Measurements from ENCODE around the gene NAV1. TPM values are rescaled to one million over a fixed set of nuclear protein-coding genes. Genes with fewer than 3 reads are reported as not detected.

The NAV1 gene
- total and polyA plus RNA-seq, 2 of the 8 experiments (the other 6 are each of a cell fraction or from before 2014, with no cell fraction given), result 9.9 to 42.7 TPM

GRCh38 chr1:201587729-201588128 lies 48.8 kb downstream of the NAV1 start:
- no peak for DNase-seq (ENCODE audit: low read depth in 1 of 2, low spot score in 2 of 2)
- no peak overlapping the region for H2BK120ac ChIP-seq (replicated peaks; ENCODE audit: low read depth, low read length)
- H3K79me2 ChIP-seq (ENCODE audit: control insufficient read depth in 1 of 2, insufficient read depth in 2 of 2, low read length in 2 of 2), result no peaks in the 10 kb centered on the region
- H3K4me3 ChIP-seq (ENCODE audit: extremely low read depth in 1 of 4, insufficient read depth in 2 of 4, low read depth in 3 of 4, low read length in 4 of 4), result no peak overlapping the region
- no peak overlapping the region for H3K56ac ChIP-seq (replicated peaks; ENCODE audit: insufficient read length, low read depth, low read length)
- FAIRE-seq, result no peak
- no peaks in the 10 kb centered on the region for H3K27me3 ChIP-seq (replicated peaks in 1 of 4; ENCODE audit: control insufficient read depth in 3 of 4, extremely low read depth in 1 of 4, insufficient read depth in 3 of 4, low read length in 3 of 4)
- POLR2A ChIA-PET (ENCODE audit: partially characterized antibody), result no interaction called here
- no peak overlapping the region for H3K9ac ChIP-seq (replicated peaks in 1 of 4; ENCODE audit: extremely low read depth in 1 of 4, low read depth in 3 of 4, low read length in 3 of 4)
- H2BK5ac ChIP-seq (ENCODE audit: low read depth, low read length), result no peak overlapping the region
- CTCF ChIA-PET (ENCODE audit: partially characterized antibody), result interaction anchor here (0.6 to 11.3 kb wide), 3 partner anchors 9 to 296 kb away, joined by 3 to 79 read pairs (median 3); no protein-coding TSS in a partner anchor
- H4K5ac ChIP-seq (ENCODE audit: insufficient read length, low read depth, low read length), result no peak overlapping the region
- no peaks in the 10 kb centered on the region for H3K23me2 ChIP-seq (ENCODE audit: low read depth, low read length)
- H4K20me1 ChIP-seq (replicated peaks in 1 of 2; ENCODE audit: control insufficient read depth in 1 of 2, insufficient read depth in 2 of 2, low read length in 2 of 2), result no peaks in the 10 kb centered on the region
- no peak overlapping the region for H3K18ac ChIP-seq (ENCODE audit: extremely low read depth, low read length)
- H4K91ac ChIP-seq (replicated peaks; ENCODE audit: insufficient read length, low read length), result no peak overlapping the region
- H4K8ac ChIP-seq (ENCODE audit: extremely low read depth, insufficient read depth, low read length), result no peak overlapping the region
- H3K36me3 ChIP-seq (ENCODE audit: control insufficient read depth in 2 of 4, insufficient read depth in 4 of 4, low read length in 3 of 4), result no peaks in the 10 kb centered on the region
- WGBS, 2 experiments (ENCODE audit: extremely low coverage in 1 of 2, insufficient coverage in 1 of 2, insufficient read length in 1 of 2, insufficient replicate concordance in 2 of 2, low coverage in 1 of 2, low lambda C conversion rate in 2 of 2, missing lambda C conversion rate in 1 of 2), result 100% methylated on average over 1 of the region's 1 CpG; no CpG with 5 or more reads in 1 of the 2 experiments
- no peak overlapping the region for H3K4ac ChIP-seq (replicated peaks; ENCODE audit: insufficient read length, low read depth, low read length)
- H2AK5ac ChIP-seq (ENCODE audit: low read depth, low read length), result no peak overlapping the region
- H3K79me1 ChIP-seq (ENCODE audit: low read depth, low read length), result no peaks in the 10 kb centered on the region
- H2BK20ac ChIP-seq (ENCODE audit: low read length), result no peak overlapping the region
- no peak overlapping the region for H3K23ac ChIP-seq (ENCODE audit: insufficient read length)
- no peak for TF ChIP-seq EZH2 (IDR thresholded peaks at IDR 0.05; ENCODE audit: low read depth, low read length, severe bottlenecking)
- no peak for TF ChIP-seq ASH2L (IDR thresholded peaks at IDR 0.05; ENCODE audit: low read length)
- TF ChIP-seq JUND (IDR thresholded peaks at IDR 0.05; ENCODE audit: low read length), result no peak
- TF ChIP-seq MAX (IDR thresholded peaks at IDR 0.05), result no peak
- no peak for TF ChIP-seq TBP (IDR thresholded peaks at IDR 0.05; ENCODE audit: low read depth, low read length)
- TF ChIP-seq BCL11A (IDR thresholded peaks at IDR 0.05; ENCODE audit: low read depth in 2 of 2, low read length in 2 of 2), result no peak
- TF ChIP-seq HDAC6 (IDR thresholded peaks at IDR 0.05; ENCODE audit: low read depth, low read length), result no peak
- no peak for TF ChIP-seq E2F6 (IDR thresholded peaks at IDR 0.05)
- no peak for TF ChIP-seq SRF (IDR thresholded peaks at IDR 0.05; ENCODE audit: low read depth, low read length)
- no peak for TF ChIP-seq SP1 (IDR thresholded peaks at IDR 0.05; ENCODE audit: low read depth, low read length)
- no peak for TF ChIP-seq NRF1 (IDR thresholded peaks at IDR 0.05; ENCODE audit: low read depth, low read length)
- no peak for TF ChIP-seq ATF2 (IDR thresholded peaks at IDR 0.05; ENCODE audit: low read length)
- no peak for TF ChIP-seq POLR2AphosphoS5 (IDR thresholded peaks at IDR 0.05; ENCODE audit: low read depth, low read length)
- no peak overlapping the region for H3K14ac ChIP-seq (ENCODE audit: insufficient read length)
- H3K27ac ChIP-seq (ENCODE audit: low read depth, low read length), result no peak overlapping the region
- no peak overlapping the region for H2BK12ac ChIP-seq (ENCODE audit: low read depth, low read length)
- H3K4me2 ChIP-seq (ENCODE audit: insufficient read depth in 1 of 2, low read depth in 2 of 2, low read length in 2 of 2), result no peak overlapping the region
- H2BK15ac ChIP-seq (ENCODE audit: low read length), result no peak overlapping the region
- peaks cover 11 to 26% (median 21%) of the 10 kb centered on the region in 4 experiments for H3K4me1 ChIP-seq (replicated peaks in 1 of 4; ENCODE audit: control insufficient read depth in 3 of 4, insufficient read depth in 4 of 4, low read length in 3 of 4)
- H2AFZ ChIP-seq (ENCODE audit: low read length), result no peak overlapping the region
- H3K9me3 ChIP-seq (ENCODE audit: insufficient read depth in 2 of 2, low read depth in 1 of 2, low read length in 1 of 2), result no peaks in the 10 kb centered on the region

Measured in H1 (cell line).